KMS-11 (cell line): ENCODE results near the gene UBAP2.

Experiments
- H2AFZ ChIP-seq: fragments of 200-600 bp; sonication (generic); 2 replicates; pipeline ENCODE4 v1.6.1; 2016; ENCODE audit warnings: antibody characterized with exemption, mixed run types, low read depth
- H3K27ac ChIP-seq: fragments of 200-600 bp; sonication (generic); 2 replicates; pipeline ENCODE4 v1.6.1; 2016; ENCODE audit warnings: mild to moderate bottlenecking, mixed run types
- H3K27me3 ChIP-seq: fragments of 200-600 bp; sonication (generic); 2 replicates; pipeline ENCODE4 v1.6.1; 2017; ENCODE audit warnings: mild to moderate bottlenecking, low read depth, mixed run types, moderate library complexity; ENCODE audit not compliant: insufficient read depth
- H3K36me3 ChIP-seq: fragments of 200-600 bp; sonication (generic); 2 replicates; pipeline ENCODE4 v1.6.1; 2017; ENCODE audit warnings: mild to moderate bottlenecking, mixed run types; ENCODE audit not compliant: insufficient read depth
- H3K4me1 ChIP-seq: fragments of 200-600 bp; sonication (generic); 2 replicates; pipeline ENCODE4 v1.6.1; 2016; ENCODE audit warnings: mild to moderate bottlenecking, low read depth, mixed run types; ENCODE audit not compliant: poor library complexity, severe bottlenecking
- H3K4me2 ChIP-seq: fragments of 200-600 bp; sonication (generic); 2 replicates; pipeline ENCODE4 v1.7.0; 2016; ENCODE audit warnings: mild to moderate bottlenecking, mixed run types
- H3K4me3 ChIP-seq: fragments of 200-600 bp; sonication (generic); IDR thresholded peaks from 2 replicates; pipeline ENCODE4 v1.6.1; 2017; ENCODE audit warnings: low read depth, low read length, mixed read lengths; ENCODE audit not compliant: insufficient read depth
- H3K79me2 ChIP-seq: fragments of 200-600 bp; sonication (generic); 2 replicates; pipeline ENCODE4 v1.6.1; 2016; ENCODE audit warnings: low read depth, mixed run types; ENCODE audit not compliant: insufficient read depth
- H3K9ac ChIP-seq: fragments of 200-600 bp; sonication (generic); 2 replicates; pipeline ENCODE4 v1.6.1; 2016; ENCODE audit warnings: mild to moderate bottlenecking, mixed run types
- H4K20me1 ChIP-seq: fragments of 200-600 bp; sonication (generic); 2 replicates; pipeline ENCODE4 v1.6.1; 2016; ENCODE audit warnings: mild to moderate bottlenecking, mixed run types; ENCODE audit not compliant: insufficient read depth
- CTCF ChIP-seq: fragments of 200-600 bp; sonication (generic); conservative IDR thresholded peaks from 2 replicates; pipeline ENCODE4 v1.6.1; 2017; ENCODE audit warnings: low read depth, mild to moderate bottlenecking, antibody characterized with exemption, low read length, moderate library complexity, mixed read lengths

UBAP2 gene

GRCh38 chr9:33903157-33903780, 145.4 kb downstream of the UBAP2 start:
- TF ChIP-seq CTCF: no peak
- Histone ChIP-seq H3K4me3 (no peak overlapping the region), H3K27me3 (no peaks in the 10 kb centered on the region), H3K9ac (no peak overlapping the region), H3K4me1 (no peaks in the 10 kb centered on the region), H3K27ac (no peak overlapping the region), H4K20me1 (no peaks in the 10 kb centered on the region), H2AFZ (no peak overlapping the region), H3K36me3 (no peaks in the 10 kb centered on the region), H3K79me2 (no peaks in the 10 kb centered on the region; the same call in 1 of the 2 replicates), H3K4me2 (no peak overlapping the region)

GRCh38 chr9:33894316-33894715, 154.4 kb downstream of the UBAP2 start:
- Histone ChIP-seq H3K4me2 (no peak overlapping the region), H3K27ac (no peak overlapping the region), H3K9ac (no peak overlapping the region), H3K79me2 (peaks cover 4% of the 10 kb centered on the region; the same call in 1 of the 2 replicates), H2AFZ (no peak overlapping the region), H3K4me1 (no peaks in the 10 kb centered on the region), H3K36me3 (no peaks in the 10 kb centered on the region), H3K27me3 (no peaks in the 10 kb centered on the region), H3K4me3 (no peak overlapping the region), H4K20me1 (no peaks in the 10 kb centered on the region)
- no peak for TF ChIP-seq CTCF

GRCh38 chr9:33893861-33894260, 154.8 kb downstream of the UBAP2 start:
- TF ChIP-seq CTCF: no peak
- no peak overlapping the region for H3K4me2 ChIP-seq
- no peak overlapping the region for H3K27ac ChIP-seq
- H2AFZ ChIP-seq: no peak overlapping the region
- H3K9ac ChIP-seq: no peak overlapping the region
- no peaks in the 10 kb centered on the region for H4K20me1 ChIP-seq
- H3K36me3 ChIP-seq: no peaks in the 10 kb centered on the region
- no peaks in the 10 kb centered on the region for H3K27me3 ChIP-seq
- no peak overlapping the region for H3K4me3 ChIP-seq
- peaks cover 4% of the 10 kb centered on the region; the same call in 1 of the 2 replicates for H3K79me2 ChIP-seq
- H3K4me1 ChIP-seq: no peaks in the 10 kb centered on the region

- Histone ChIP-seq H3K4me1 (peaks cover 15% of the 10 kb centered on the region), H4K20me1 (no peaks in the 10 kb centered on the region; the same call in 1 of the 2 replicates)
Observed at GRCh38 chr9:33885948-33886347, 162.7 kb downstream of the UBAP2 start.

More at GRCh38 chr9:33885948-33886347, 162.7 kb downstream of the UBAP2 start:
- Histone ChIP-seq H3K79me2 (peaks cover 49% of the 10 kb centered on the region), H3K27ac (no peak overlapping the region), H3K36me3 (no peaks in the 10 kb centered on the region), H3K4me2 (no peak overlapping the region), H3K4me3 (no peak overlapping the region), H3K27me3 (no peaks in the 10 kb centered on the region), H3K9ac (no peak overlapping the region), H2AFZ (no peak overlapping the region)
- TF ChIP-seq CTCF: no peak
